ENCODE measurements around the gene HOXD11. TPM values are rescaled to one million over a fixed set of nuclear protein-coding genes. Genes with fewer than 3 reads are reported as not detected.

HOXD11 gene
- total and polyA plus RNA-seq, 2 of the 13 experiments (the other 11 are each of a cell fraction or from before 2014, with no cell fraction given), result not detected

DNA sequence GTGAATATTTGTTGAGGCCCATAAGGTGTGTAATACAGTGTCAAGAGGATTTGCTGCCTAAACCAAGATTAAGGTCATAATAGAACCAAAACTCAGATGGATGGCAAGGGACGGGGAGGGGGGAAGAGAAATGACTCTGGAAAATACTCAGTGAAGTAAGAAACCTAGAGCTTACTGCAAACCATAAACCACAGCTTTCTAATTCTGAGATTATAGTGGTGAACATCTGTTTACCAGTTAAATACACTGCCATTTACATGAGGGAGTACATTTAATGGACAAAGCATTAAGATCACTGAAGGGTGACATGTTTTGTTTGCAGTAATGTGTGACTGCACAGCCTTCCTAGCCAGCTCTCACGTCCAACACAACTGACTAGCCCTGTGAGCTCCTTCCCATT is 43.1 kb upstream of the HOXD11 start:
- H3K27ac ChIP-seq (ENCODE audit: extremely low read length, insufficient read depth, low read length), result no peak overlapping the region
- DNase-seq (ENCODE audit: low spot score), result no peak
- FAIRE-seq, result no peak
- ChIA-PET CTCF (ENCODE audit: low intra/inter-chr PET ratio, low total read pairs) (no interaction called here), POLR2A (no interaction called here)
- no peak for TF ChIP-seq HDAC2 (CRISPR knock-in tag; IDR thresholded peaks at IDR 0.05)
- TF ChIP-seq SOX6 (IDR thresholded peaks at IDR 0.05), result no peak
- no peak for TF ChIP-seq SOX6 (CRISPR knock-in tag; IDR thresholded peaks at IDR 0.05)
- TF ChIP-seq, protein P1, sequence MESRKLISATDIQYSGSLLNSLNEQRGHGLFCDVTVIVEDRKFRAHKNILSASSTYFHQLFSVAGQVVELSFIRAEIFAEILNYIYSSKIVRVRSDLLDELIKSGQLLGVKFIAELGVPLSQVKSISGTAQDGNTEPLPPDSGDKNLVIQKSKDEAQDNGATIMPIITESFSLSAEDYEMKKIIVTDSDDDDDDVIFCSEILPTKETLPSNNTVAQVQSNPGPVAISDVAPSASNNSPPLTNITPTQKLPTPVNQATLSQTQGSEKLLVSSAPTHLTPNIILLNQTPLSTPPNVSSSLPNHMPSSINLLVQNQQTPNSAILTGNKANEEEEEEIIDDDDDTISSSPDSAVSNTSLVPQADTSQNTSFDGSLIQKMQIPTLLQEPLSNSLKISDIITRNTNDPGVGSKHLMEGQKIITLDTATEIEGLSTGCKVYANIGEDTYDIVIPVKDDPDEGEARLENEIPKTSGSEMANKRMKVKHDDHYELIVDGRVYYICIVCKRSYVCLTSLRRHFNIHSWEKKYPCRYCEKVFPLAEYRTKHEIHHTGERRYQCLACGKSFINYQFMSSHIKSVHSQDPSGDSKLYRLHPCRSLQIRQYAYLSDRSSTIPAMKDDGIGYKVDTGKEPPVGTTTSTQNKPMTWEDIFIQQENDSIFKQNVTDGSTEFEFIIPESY (CRISPR knock-in tag; IDR thresholded peaks at IDR 0.05), result no peak
- no peak for TF ChIP-seq POLR2AphosphoS2 (IDR thresholded peaks at IDR 0.05; ENCODE audit: low read depth, low read length)
- TF ChIP-seq GLI4 (CRISPR knock-in tag; IDR thresholded peaks at IDR 0.05; ENCODE audit: borderline replicate concordance), result no peak
- no peak for TF ChIP-seq FIP1L1 (IDR thresholded peaks at IDR 0.05; ENCODE audit: borderline replicate concordance, insufficient read depth, low read depth, low read length)
- no peak for TF ChIP-seq ZNF850 (CRISPR knock-in tag; conservative IDR thresholded peaks at IDR 0.05)
- TF ChIP-seq ZNF34 (CRISPR knock-in tag; IDR thresholded peaks at IDR 0.05; ENCODE audit: borderline replicate concordance), result no peak
- no peak for TF ChIP-seq ONECUT2 (CRISPR knock-in tag; IDR thresholded peaks at IDR 0.05)
- TF ChIP-seq NR2F2 (IDR thresholded peaks at IDR 0.05; ENCODE audit: borderline replicate concordance, low read depth), result no peak
- TF ChIP-seq KDM4B (CRISPR knock-in tag; IDR thresholded peaks at IDR 0.05), result no peak
- TF ChIP-seq, protein P2, sequence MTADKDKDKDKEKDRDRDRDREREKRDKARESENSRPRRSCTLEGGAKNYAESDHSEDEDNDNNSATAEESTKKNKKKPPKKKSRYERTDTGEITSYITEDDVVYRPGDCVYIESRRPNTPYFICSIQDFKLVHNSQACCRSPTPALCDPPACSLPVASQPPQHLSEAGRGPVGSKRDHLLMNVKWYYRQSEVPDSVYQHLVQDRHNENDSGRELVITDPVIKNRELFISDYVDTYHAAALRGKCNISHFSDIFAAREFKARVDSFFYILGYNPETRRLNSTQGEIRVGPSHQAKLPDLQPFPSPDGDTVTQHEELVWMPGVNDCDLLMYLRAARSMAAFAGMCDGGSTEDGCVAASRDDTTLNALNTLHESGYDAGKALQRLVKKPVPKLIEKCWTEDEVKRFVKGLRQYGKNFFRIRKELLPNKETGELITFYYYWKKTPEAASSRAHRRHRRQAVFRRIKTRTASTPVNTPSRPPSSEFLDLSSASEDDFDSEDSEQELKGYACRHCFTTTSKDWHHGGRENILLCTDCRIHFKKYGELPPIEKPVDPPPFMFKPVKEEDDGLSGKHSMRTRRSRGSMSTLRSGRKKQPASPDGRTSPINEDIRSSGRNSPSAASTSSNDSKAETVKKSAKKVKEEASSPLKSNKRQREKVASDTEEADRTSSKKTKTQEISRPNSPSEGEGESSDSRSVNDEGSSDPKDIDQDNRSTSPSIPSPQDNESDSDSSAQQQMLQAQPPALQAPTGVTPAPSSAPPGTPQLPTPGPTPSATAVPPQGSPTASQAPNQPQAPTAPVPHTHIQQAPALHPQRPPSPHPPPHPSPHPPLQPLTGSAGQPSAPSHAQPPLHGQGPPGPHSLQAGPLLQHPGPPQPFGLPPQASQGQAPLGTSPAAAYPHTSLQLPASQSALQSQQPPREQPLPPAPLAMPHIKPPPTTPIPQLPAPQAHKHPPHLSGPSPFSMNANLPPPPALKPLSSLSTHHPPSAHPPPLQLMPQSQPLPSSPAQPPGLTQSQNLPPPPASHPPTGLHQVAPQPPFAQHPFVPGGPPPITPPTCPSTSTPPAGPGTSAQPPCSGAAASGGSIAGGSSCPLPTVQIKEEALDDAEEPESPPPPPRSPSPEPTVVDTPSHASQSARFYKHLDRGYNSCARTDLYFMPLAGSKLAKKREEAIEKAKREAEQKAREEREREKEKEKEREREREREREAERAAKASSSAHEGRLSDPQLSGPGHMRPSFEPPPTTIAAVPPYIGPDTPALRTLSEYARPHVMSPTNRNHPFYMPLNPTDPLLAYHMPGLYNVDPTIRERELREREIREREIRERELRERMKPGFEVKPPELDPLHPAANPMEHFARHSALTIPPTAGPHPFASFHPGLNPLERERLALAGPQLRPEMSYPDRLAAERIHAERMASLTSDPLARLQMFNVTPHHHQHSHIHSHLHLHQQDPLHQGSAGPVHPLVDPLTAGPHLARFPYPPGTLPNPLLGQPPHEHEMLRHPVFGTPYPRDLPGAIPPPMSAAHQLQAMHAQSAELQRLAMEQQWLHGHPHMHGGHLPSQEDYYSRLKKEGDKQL (CRISPR knock-in tag; IDR thresholded peaks at IDR 0.05; ENCODE audit: low read depth), result no peak
- TF ChIP-seq ZNF256 (CRISPR knock-in tag; conservative IDR thresholded peaks at IDR 0.05), result no peak
- 4% methylated on average over 2 of the region's 2 CpGs for WGBS (ENCODE audit: low lambda C conversion rate)
- ATAC-seq, result no peak
- in situ Hi-C loops (cut with HindIII; ENCODE audit: extremely low pct_ligation_motif_present, low pct_unique_long_range_greater_than_20kb), result no loop called here
- H3K27me3 ChIP-seq (ENCODE audit: control insufficient read depth in 1 of 2, insufficient read depth in 2 of 2, low read length in 2 of 2), result peaks cover 9 to 37% of the 10 kb centered on the region in 2 experiments
- no peak overlapping the region for H3K4me2 ChIP-seq (ENCODE audit: low read depth, low read length)
- no peaks in the 10 kb centered on the region for H3K4me1 ChIP-seq (ENCODE audit: insufficient read depth, low read length)
- no peaks in the 10 kb centered on the region for H3K79me2 ChIP-seq (ENCODE audit: insufficient read depth, low read length)
- no peak overlapping the region for H3K4me3 ChIP-seq (replicated peaks in 1 of 3; ENCODE audit: insufficient read depth in 1 of 3, low read depth in 2 of 3, low read length in 3 of 3)
- H3K36me3 ChIP-seq (replicated peaks in 1 of 2; ENCODE audit: control insufficient read depth in 1 of 2, insufficient read depth in 2 of 2, low read length in 2 of 2), result no peaks in the 10 kb centered on the region
- no peak overlapping the region for H2AFZ ChIP-seq (ENCODE audit: low read length)
- H4K20me1 ChIP-seq (ENCODE audit: insufficient read depth, low read length), result no peaks in the 10 kb centered on the region
- H3K9ac ChIP-seq (ENCODE audit: insufficient read depth, low read depth, low read length), result no peak overlapping the region
- intact Hi-C loops (cut with micrococcal nuclease; ENCODE audit: unreplicated experiment), result no loop called here
- no peaks in the 10 kb centered on the region for H3K9me3 ChIP-seq (ENCODE audit: low read length)
- no TSS peak for BruUV-seq (replicated peaks)
